K562 (cell line): ENCODE results near the gene AAK1. TPM values are rescaled to one million over a fixed set of nuclear protein-coding genes. Genes with fewer than 3 reads are reported as not detected.

Experiments used
- ASH1L ChIP-seq: fragments of 450-650 bp; IDR thresholded peaks from 2 replicates; pipeline ENCODE4 v1.6.1; 2018; ENCODE audit warnings: borderline replicate concordance, mild to moderate bottlenecking, low read depth; ENCODE audit not compliant: partially characterized antibody
- BHLHE40 ChIP-seq: IDR thresholded peaks from 2 replicates; pipeline ENCODE4 v1.6.1; 2011; ENCODE audit warnings: low read length, improper control_type of control experiment
- BRD9 ChIP-seq: fragments of 450-650 bp; IDR thresholded peaks from 2 replicates; pipeline ENCODE4 v1.6.1; 2018; ENCODE audit warnings: low read depth; ENCODE audit not compliant: partially characterized antibody
- CBFA2T3 ChIP-seq: fragments of 450-650 bp; IDR thresholded peaks from 2 replicates; pipeline ENCODE4 v1.6.1; 2017
- DIDO1 ChIP-seq: fragments of 450-650 bp; IDR thresholded peaks from 2 replicates; pipeline ENCODE4 v1.6.1; 2016; ENCODE audit warnings: low read depth, missing biosample characterization, missing genetic modification characterization
- FOXM1 ChIP-seq, 2 experiments: fragments of 450-650 bp in 1 of 2; sonication (generic) in 1 of 2; formaldehyde crosslinking in 1 of 2; IDR thresholded peaks; 2 replicates each; pipeline versions ENCODE4 v1.6.1 to v1.9.0; 2017 to 2022; ENCODE audit warnings: low read depth in 2 of 2, mild to moderate bottlenecking in 2 of 2, missing genetic modification reagents in 1 of 2, moderate library complexity in 1 of 2
- HDAC3 ChIP-seq: fragments of 450-650 bp; IDR thresholded peaks from 2 replicates; pipeline ENCODE4 v1.6.1; 2018; ENCODE audit warnings: borderline replicate concordance, mild to moderate bottlenecking, moderate library complexity; ENCODE audit not compliant: partially characterized antibody
- KHSRP ChIP-seq: fragments of 450-650 bp; IDR thresholded peaks from 2 replicates; pipeline ENCODE4 v1.6.1; 2017
- MBD2 ChIP-seq: sonication (generic); IDR thresholded peaks from 2 replicates; pipeline ENCODE4 v1.6.1; 2016; ENCODE audit warnings: low read depth, borderline replicate concordance
- NR2F6 ChIP-seq: fragments of 450-650 bp; formaldehyde crosslinking; IDR thresholded peaks from 2 replicates; pipeline ENCODE4 v1.4.0; 2020; ENCODE audit warnings: mild to moderate bottlenecking
- RHOXF2B ChIP-seq: fragments of 250-450 bp; sonication (Bioruptor Pico); conservative IDR thresholded peaks from 2 replicates; pipeline ENCODE4 v1.5.1; 2021
- SMAD3 ChIP-seq: fragments of 450-650 bp; formaldehyde crosslinking; conservative IDR thresholded peaks from 2 replicates; pipeline ENCODE4 v1.4.0; 2020; ENCODE audit warnings: mild to moderate bottlenecking
- SNRNP70 ChIP-seq: fragments of 200-400 bp; formaldehyde crosslinking; optimal IDR thresholded peaks from 2 replicates; pipeline ENCODE3; 2017; ENCODE audit warnings: low read depth, low read length
- SPI1 ChIP-seq: IDR thresholded peaks from 2 replicates; pipeline ENCODE4 v1.6.1; 2011; ENCODE audit warnings: low read depth, low read length, control low read depth, borderline replicate concordance
- TCF3 ChIP-seq: sonication (generic); formaldehyde crosslinking; IDR thresholded peaks from 2 replicates; pipeline ENCODE4 v1.4.0; 2020; ENCODE audit warnings: mild to moderate bottlenecking, missing genetic modification reagents
- TGIF2 ChIP-seq: sonication (generic); formaldehyde crosslinking; IDR thresholded peaks from 2 replicates; pipeline ENCODE4 v1.8.1; 2022; ENCODE audit warnings: mild to moderate bottlenecking, missing genetic modification reagents, moderate library complexity
- XRCC3 ChIP-seq: fragments of 450-650 bp; IDR thresholded peaks from 2 replicates; pipeline ENCODE4 v1.6.1; 2017; ENCODE audit warnings: mild to moderate bottlenecking, moderate library complexity
- XRCC5 ChIP-seq: fragments of 200-400 bp; formaldehyde crosslinking; IDR thresholded peaks from 2 replicates; pipeline ENCODE4 v1.6.1; 2017; ENCODE audit warnings: low read depth, mild to moderate bottlenecking, low read length
- ZNF785 ChIP-seq: fragments of 250-450 bp; sonication (Bioruptor Pico); IDR thresholded peaks from 2 replicates; pipeline ENCODE4 v1.4.0; 2020; ENCODE audit warnings: mild to moderate bottlenecking
- polyA plus RNA-seq, 8 experiments: library from polyadenylated mRNA; depleted of rRNA in 4 of 8; stranded (reverse) in 5 of 8; unstranded in 3 of 8; fragments of >200 nt; fragmentation: Nextera tagmentation in 2 of 8; fragmentation: Illumina TruSeq in 1 of 8; extraction: Ambion mirVana in 2 of 8; extraction: Trizol in 1 of 8; gene quantifications; 2 replicates each; pipeline versions ENCODE4 v1.2.1 to v1.2.3, GENCODE V29; 2011 to 2014; ENCODE audit warnings: inconsistent platforms in 1 of 8, missing spikeins in 1 of 8
- total RNA-seq, 7 experiments: library from RNA; depleted of rRNA in 6 of 7; stranded (reverse); fragments of >200 nt in 6 of 7; fragmentation: Illumina TruSeq in 2 of 7; extraction: Trizol in 2 of 7; gene quantifications; 2 replicates each; pipeline versions ENCODE4 v1.2.1 to v1.2.3, GENCODE V29; 2011 to 2021; ENCODE audit warnings: low replicate concordance in 1 of 7
- TF ChIP-seq, protein P1 (sequence below): fragments of 250-450 bp; sonication (Bioruptor Pico); IDR thresholded peaks from 2 replicates; pipeline ENCODE4 v1.6.1; 2021; ENCODE audit warnings: mild to moderate bottlenecking
- TF ChIP-seq, protein P2 (sequence below): fragments of 200-800 bp; sonication (Bioruptor generic); IDR thresholded peaks from 2 replicates; pipeline ENCODE4 v1.6.1; 2017; ENCODE audit warnings: missing genetic modification characterization, missing compliant biosample characterization
- TF ChIP-seq, protein P3 (sequence below): fragments of 450-650 bp; IDR thresholded peaks from 2 replicates; pipeline ENCODE4 v1.6.1; 2018; ENCODE audit not compliant: partially characterized antibody
- TF ChIP-seq, protein P4 (sequence below): sonication (generic); formaldehyde crosslinking; IDR thresholded peaks from 2 replicates; pipeline ENCODE4 v1.8.0; 2022; ENCODE audit warnings: mild to moderate bottlenecking, missing genetic modification reagents
- TF ChIP-seq, protein P5 (sequence below): fragments of 250-450 bp; sonication (Bioruptor Pico); IDR thresholded peaks from 2 replicates; pipeline ENCODE4 v1.8.0; 2022; ENCODE audit warnings: inconsistent platforms, mild to moderate bottlenecking, moderate library complexity, borderline replicate concordance

The AAK1 gene
- total and polyA plus RNA-seq, 9 of the 15 experiments (the other 6 are each of a cell fraction or from before 2014, with no cell fraction given) = 0.89 to 17.1 (median 6.0) TPM

DNA sequence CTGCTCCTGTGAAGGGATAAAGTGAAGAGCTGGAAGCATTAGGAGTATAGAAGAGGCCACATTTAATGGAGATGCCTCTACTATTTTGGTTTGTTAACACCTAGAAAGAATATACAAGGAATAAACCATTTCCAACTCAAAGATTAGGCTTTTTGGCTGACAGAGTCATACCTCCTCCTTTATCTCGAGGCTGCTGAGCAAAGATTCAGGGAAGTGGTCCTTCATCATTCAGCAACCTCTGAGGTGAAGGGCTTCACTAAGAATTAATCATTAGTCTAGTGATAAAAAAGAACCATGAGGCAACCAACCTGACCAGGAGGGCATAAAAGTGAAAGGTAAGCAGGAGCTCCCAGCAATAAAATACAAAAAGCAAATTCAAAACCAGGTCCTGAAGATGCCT is 25.8 kb downstream of the AAK1 start (continued):
- TF ChIP-seq, protein P1, sequence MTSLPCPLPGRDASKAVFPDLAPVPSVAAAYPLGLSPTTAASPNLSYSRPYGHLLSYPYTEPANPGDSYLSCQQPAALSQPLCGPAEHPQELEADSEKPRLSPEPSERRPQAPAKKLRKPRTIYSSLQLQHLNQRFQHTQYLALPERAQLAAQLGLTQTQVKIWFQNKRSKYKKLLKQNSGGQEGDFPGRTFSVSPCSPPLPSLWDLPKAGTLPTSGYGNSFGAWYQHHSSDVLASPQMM (CRISPR knock-in tag) = no peak
- TF ChIP-seq FOXM1 (IDR thresholded peaks at IDR 0.05; ENCODE audit: low read depth) (no peak), FOXM1 (CRISPR knock-in tag; IDR thresholded peaks at IDR 0.05; ENCODE audit: low read depth) (no peak), HDAC3 (no peak), XRCC5 (no peak), TGIF2 (CRISPR knock-in tag) (no peak), KHSRP (no peak), BRD9 (no peak), ASH1L (no peak), RHOXF2B (CRISPR knock-in tag) (no peak), CBFA2T3 (peak; percentile 64), DIDO1 (tag) (no peak), ZNF785 (CRISPR knock-in tag) (no peak), NR2F6 (CRISPR knock-in tag) (no peak), TCF3 (CRISPR knock-in tag) (peak; percentile 77), MBD2 (no peak), SNRNP70 (no peak), SPI1 (no peak), SMAD3 (no peak), XRCC3 (no peak), BHLHE40 (no peak)
- TF ChIP-seq, protein P2, sequence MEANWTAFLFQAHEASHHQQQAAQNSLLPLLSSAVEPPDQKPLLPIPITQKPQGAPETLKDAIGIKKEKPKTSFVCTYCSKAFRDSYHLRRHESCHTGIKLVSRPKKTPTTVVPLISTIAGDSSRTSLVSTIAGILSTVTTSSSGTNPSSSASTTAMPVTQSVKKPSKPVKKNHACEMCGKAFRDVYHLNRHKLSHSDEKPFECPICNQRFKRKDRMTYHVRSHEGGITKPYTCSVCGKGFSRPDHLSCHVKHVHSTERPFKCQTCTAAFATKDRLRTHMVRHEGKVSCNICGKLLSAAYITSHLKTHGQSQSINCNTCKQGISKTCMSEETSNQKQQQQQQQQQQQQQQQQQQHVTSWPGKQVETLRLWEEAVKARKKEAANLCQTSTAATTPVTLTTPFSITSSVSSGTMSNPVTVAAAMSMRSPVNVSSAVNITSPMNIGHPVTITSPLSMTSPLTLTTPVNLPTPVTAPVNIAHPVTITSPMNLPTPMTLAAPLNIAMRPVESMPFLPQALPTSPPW (CRISPR knock-in tag) = no peak
- TF ChIP-seq, protein P3, sequence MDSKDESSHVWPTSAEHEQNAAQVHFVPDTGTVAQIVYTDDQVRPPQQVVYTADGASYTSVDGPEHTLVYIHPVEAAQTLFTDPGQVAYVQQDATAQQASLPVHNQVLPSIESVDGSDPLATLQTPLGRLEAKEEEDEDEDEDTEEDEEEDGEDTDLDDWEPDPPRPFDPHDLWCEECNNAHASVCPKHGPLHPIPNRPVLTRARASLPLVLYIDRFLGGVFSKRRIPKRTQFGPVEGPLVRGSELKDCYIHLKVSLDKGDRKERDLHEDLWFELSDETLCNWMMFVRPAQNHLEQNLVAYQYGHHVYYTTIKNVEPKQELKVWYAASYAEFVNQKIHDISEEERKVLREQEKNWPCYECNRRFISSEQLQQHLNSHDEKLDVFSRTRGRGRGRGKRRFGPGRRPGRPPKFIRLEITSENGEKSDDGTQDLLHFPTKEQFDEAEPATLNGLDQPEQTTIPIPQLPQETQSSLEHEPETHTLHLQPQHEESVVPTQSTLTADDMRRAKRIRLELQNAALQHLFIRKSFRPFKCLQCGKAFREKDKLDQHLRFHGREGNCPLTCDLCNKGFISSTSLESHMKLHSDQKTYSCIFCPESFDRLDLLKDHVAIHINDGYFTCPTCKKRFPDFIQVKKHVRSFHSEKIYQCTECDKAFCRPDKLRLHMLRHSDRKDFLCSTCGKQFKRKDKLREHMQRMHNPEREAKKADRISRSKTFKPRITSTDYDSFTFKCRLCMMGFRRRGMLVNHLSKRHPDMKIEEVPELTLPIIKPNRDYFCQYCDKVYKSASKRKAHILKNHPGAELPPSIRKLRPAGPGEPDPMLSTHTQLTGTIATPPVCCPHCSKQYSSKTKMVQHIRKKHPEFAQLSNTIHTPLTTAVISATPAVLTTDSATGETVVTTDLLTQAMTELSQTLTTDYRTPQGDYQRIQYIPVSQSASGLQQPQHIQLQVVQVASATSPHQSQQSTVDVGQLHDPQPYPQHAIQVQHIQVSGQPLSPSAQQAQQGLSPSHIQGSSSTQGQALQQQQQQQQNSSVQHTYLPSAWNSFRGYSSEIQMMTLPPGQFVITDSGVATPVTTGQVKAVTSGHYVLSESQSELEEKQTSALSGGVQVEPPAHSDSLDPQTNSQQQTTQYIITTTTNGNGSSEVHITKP = peak; percentile 33
- TF ChIP-seq, protein P4, sequence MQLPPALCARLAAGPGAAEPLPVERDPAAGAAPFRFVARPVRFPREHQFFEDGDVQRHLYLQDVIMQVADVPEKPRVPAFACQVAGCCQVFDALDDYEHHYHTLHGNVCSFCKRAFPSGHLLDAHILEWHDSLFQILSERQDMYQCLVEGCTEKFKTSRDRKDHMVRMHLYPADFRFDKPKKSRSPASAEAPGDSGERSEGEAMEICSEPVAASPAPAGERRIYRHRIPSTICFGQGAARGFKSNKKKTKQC (CRISPR knock-in tag) = no peak
- TF ChIP-seq, protein P5, sequence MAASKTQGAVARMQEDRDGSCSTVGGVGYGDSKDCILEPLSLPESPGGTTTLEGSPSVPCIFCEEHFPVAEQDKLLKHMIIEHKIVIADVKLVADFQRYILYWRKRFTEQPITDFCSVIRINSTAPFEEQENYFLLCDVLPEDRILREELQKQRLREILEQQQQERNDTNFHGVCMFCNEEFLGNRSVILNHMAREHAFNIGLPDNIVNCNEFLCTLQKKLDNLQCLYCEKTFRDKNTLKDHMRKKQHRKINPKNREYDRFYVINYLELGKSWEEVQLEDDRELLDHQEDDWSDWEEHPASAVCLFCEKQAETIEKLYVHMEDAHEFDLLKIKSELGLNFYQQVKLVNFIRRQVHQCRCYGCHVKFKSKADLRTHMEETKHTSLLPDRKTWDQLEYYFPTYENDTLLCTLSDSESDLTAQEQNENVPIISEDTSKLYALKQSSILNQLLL (CRISPR knock-in tag) = no peak
